ENCODE measurements around the gene TMEM256. TPM values are rescaled to one million over a fixed set of nuclear protein-coding genes. Genes with fewer than 3 reads are reported as not detected.
A peak's percentile ranks its signal among the peaks of the same experiment; 100 is the strongest.

TMEM256 gene
- total RNA-seq, 2 experiments from 2014 or later, result 87.0 to 88.5 TPM

GRCh38 chr17:7355573-7355972, 48.3 kb downstream of the TMEM256 start:
- peaks cover 11% of the 10 kb centered on the region for H3K36me3 Mint-ChIP-seq

GRCh38 chr17:7355053-7355452, 48.8 kb downstream of the TMEM256 start, which contains the start of gene TMEM95:
Gene TMEM95 (plus strand): TSS chr17:7355156. CDS start chr17:7355205, 49 bp downstream.
- POLR2A ChIA-PET, result interaction anchor here (0.7 to 2.1 kb wide), 4 partner anchors 18 to 206 kb away, joined by 3 to 7 read pairs (median 4); partner anchors contain the start of gene ACAP1
- no peaks in the 10 kb centered on the region for H3K27me3 Mint-ChIP-seq
- DNase-seq, result no peak
- H3K4me1 Mint-ChIP-seq (ENCODE audit: low read depth), result peaks cover 34% of the 10 kb centered on the region
- intact Hi-C loops (cut with micrococcal nuclease), result no loop called here
- H3K27ac Mint-ChIP-seq, result no peak within 1 kb of the TSS
- CTCF ChIA-PET, result interaction anchor here (0.8 to 4.0 kb wide), 29 partner anchors 10 to 333 kb away, joined by 3 to 71 read pairs (median 5); partner anchors contain the start of genes ACAP1, GPS2, NEURL4 and PLSCR3
- peaks cover 14% of the 10 kb centered on the region for H3K36me3 Mint-ChIP-seq
- no peaks in the 10 kb centered on the region for H3K9me3 Mint-ChIP-seq
- no peak within 1 kb of the TSS for H3K4me3 Mint-ChIP-seq

More at GRCh38 chr17:7355573-7355972, 48.3 kb downstream of the TMEM256 start:
- H3K27ac Mint-ChIP-seq, result no peak overlapping the region
- H3K9me3 Mint-ChIP-seq, result no peaks in the 10 kb centered on the region
- H3K4me1 Mint-ChIP-seq (ENCODE audit: low read depth), result peaks cover 29% of the 10 kb centered on the region
- no peak for DNase-seq
- H3K4me3 Mint-ChIP-seq, result no peak overlapping the region
- intact Hi-C loops (cut with micrococcal nuclease), result no loop called here
- CTCF ChIA-PET, result interaction anchor here (0.6 to 4.0 kb wide), 56 partner anchors 9 to 333 kb away, joined by 3 to 71 read pairs (median 4); partner anchors contain the start of genes ACAP1, FGF11, GPS2 and MPDU1
- no peaks in the 10 kb centered on the region for H3K27me3 Mint-ChIP-seq
- POLR2A ChIA-PET, result interaction anchor here (0.7 to 2.1 kb wide), 5 partner anchors 18 to 331 kb away, joined by 3 to 7 read pairs (median 4); partner anchors contain the start of genes ACAP1 and TP53

GRCh38 chr17:7354262-7354843, 49.5 kb downstream of the TMEM256 start:
- H3K4me3 Mint-ChIP-seq, result no peak overlapping the region
- ChIA-PET POLR2A (interaction anchor here (1.0 to 2.1 kb wide), 3 partner anchors 18 to 83 kb away, joined by 3 to 7 read pairs (median 3); partner anchors contain the start of genes ACAP1 and TMEM256), CTCF (interaction anchor here (0.8 to 4.0 kb wide), 7 partner anchors 8 to 160 kb away, joined by 3 to 71 read pairs (median 3); partner anchors contain the start of gene TMEM102)
- peak; percentile 70 for DNase-seq
- peaks cover 19% of the 10 kb centered on the region for H3K36me3 Mint-ChIP-seq
- H3K4me1 Mint-ChIP-seq (ENCODE audit: low read depth), result peaks cover 39% of the 10 kb centered on the region
- H3K27me3 Mint-ChIP-seq, result no peaks in the 10 kb centered on the region
- intact Hi-C loops (cut with micrococcal nuclease), result loop anchor here (5.0 kb wide), 2 partner anchors 103 to 128 kb away; partner anchors contain the start of genes POLR2A and SLC35G6
- H3K9me3 Mint-ChIP-seq, result no peaks in the 10 kb centered on the region
- H3K27ac Mint-ChIP-seq, result no peak overlapping the region

Other genes starting within 250 kb of the TMEM256 start
- gene ASGR1, start 224.7 kb downstream of the TMEM256 start, total RNA-seq, result 1 to 10 TPM in 1 of 2 experiments, under 1 TPM in 1; 0.76 to 1.2 TPM
- gene DLG4, start 184.3 kb downstream of the TMEM256 start, total RNA-seq, result 1 to 10 TPM; 7.9 to 8.4 TPM
- 100 to 1,000 TPM; 332 to 340 TPM for gene ACADVL, start 184.2 kb downstream of the TMEM256 start, total RNA-seq
- 10 to 100 TPM; 44.7 to 48.2 TPM for gene DVL2, start 169.6 kb downstream of the TMEM256 start, total RNA-seq
- gene PHF23, start 164.6 kb downstream of the TMEM256 start, total RNA-seq, result 10 to 100 TPM; 24.0 to 28.7 TPM
- 100 to 1,000 TPM; 188 to 199 TPM for gene GABARAP, start 161.6 kb downstream of the TMEM256 start, total RNA-seq
- gene CTDNEP1, start 152.4 kb downstream of the TMEM256 start, total RNA-seq, result 100 to 1,000 TPM; 155 to 164 TPM
- gene ELP5, start 151.9 kb downstream of the TMEM256 start, total RNA-seq, result 10 to 100 TPM; 49.6 to 52.4 TPM
- gene CLDN7, start 141.6 kb downstream of the TMEM256 start, total RNA-seq, result 1 to 10 TPM; 1.5 to 1.6 TPM
- gene SLC2A4, start 122.4 kb downstream of the TMEM256 start, total RNA-seq, result under 1 TPM; 0.15 to 0.19 TPM
- under 1 TPM; 0.70 to 0.83 TPM for gene YBX2, start 109.5 kb downstream of the TMEM256 start, total RNA-seq
- gene EIF5A, start 96.5 kb downstream of the TMEM256 start, total RNA-seq, result 100 to 1,000 TPM; 774 to 776 TPM
- gene GPS2, start 88.7 kb downstream of the TMEM256 start, total RNA-seq, result 10 to 100 TPM; 34.9 to 38.7 TPM
- gene NEURL4, start 74.8 kb downstream of the TMEM256 start, total RNA-seq, result 10 to 100 TPM; 26.9 to 29.3 TPM
- 100 to 1,000 TPM; 391 to 405 TPM for gene ACAP1, start 67.6 kb downstream of the TMEM256 start, total RNA-seq
- gene KCTD11, start 51.9 kb downstream of the TMEM256 start, total RNA-seq, result 1 to 10 TPM; 2.6 to 2.8 TPM
- not detected for gene TMEM95, start 48.9 kb downstream of the TMEM256 start, total RNA-seq
- 1 to 10 TPM; 3.7 to 4.4 TPM for gene TNK1, start 23.0 kb downstream of the TMEM256 start, total RNA-seq
- 10 to 100 TPM; 78.2 to 87.0 TPM for gene PLSCR3, start 9.6 kb downstream of the TMEM256 start, total RNA-seq
- gene NLGN2, start 3.7 kb upstream of the TMEM256 start, total RNA-seq, result 1 to 10 TPM; 9.0 to 9.9 TPM
- not detected for gene SPEM1, start 16.2 kb upstream of the TMEM256 start, total RNA-seq
- not detected for gene SPEM2, start 21.5 kb upstream of the TMEM256 start, total RNA-seq
- not detected for gene SPEM3, start 24.8 kb upstream of the TMEM256 start, total RNA-seq
- gene TMEM102, start 31.3 kb upstream of the TMEM256 start, total RNA-seq, result 10 to 100 TPM; 11.4 to 11.6 TPM
- 1 to 10 TPM; 1.0 to 2.1 TPM for gene FGF11, start 35.4 kb upstream of the TMEM256 start, total RNA-seq
- 1 to 10 TPM; 7.7 to 8.5 TPM for gene CHRNB1, start 41.0 kb upstream of the TMEM256 start, total RNA-seq
- 10 to 100 TPM; 16.5 to 16.7 TPM for gene ZBTB4, start 75.5 kb upstream of the TMEM256 start, total RNA-seq
- gene SLC35G6, start 77.3 kb upstream of the TMEM256 start, total RNA-seq, result not detected
- 100 to 1,000 TPM; 180 to 187 TPM for gene POLR2A, start 80.3 kb upstream of the TMEM256 start, total RNA-seq
- gene TNFSF12, start 145.0 kb upstream of the TMEM256 start, total RNA-seq, result 10 to 100 TPM; 19.7 to 22.4 TPM
- gene TNFSF13, start 154.7 kb upstream of the TMEM256 start, total RNA-seq, result under 1 TPM; 0.71 to 0.94 TPM
- 10 to 100 TPM; 50.8 to 53.2 TPM for gene SENP3, start 157.8 kb upstream of the TMEM256 start, total RNA-seq
- gene CD68, start 175.5 kb upstream of the TMEM256 start, total RNA-seq, result 10 to 100 TPM; 31.5 to 34.1 TPM
- gene MPDU1, start 179.8 kb upstream of the TMEM256 start, total RNA-seq, result 10 to 100 TPM; 52.6 to 52.9 TPM
- gene SOX15, start 186.0 kb upstream of the TMEM256 start, total RNA-seq, result under 1 TPM in 1 of 2 experiments, not detected in 1; 0.29 TPM
- gene FXR2, start 210.8 kb upstream of the TMEM256 start, total RNA-seq, result 10 to 100 TPM; 37.5 to 40.1 TPM
- gene SAT2, start 223.7 kb upstream of the TMEM256 start, total RNA-seq, result 10 to 100 TPM; 27.4 to 28.2 TPM
- gene SHBG, start 226.0 kb upstream of the TMEM256 start, total RNA-seq, result not detected
- under 1 TPM; 0.12 to 0.26 TPM for gene ATP1B2, start 246.8 kb upstream of the TMEM256 start, total RNA-seq